Left renal cortex interstitium (tissue), 4 donors: ENCODE data around the gene CPE. TPM values are rescaled to one million over a fixed set of nuclear protein-coding genes. Genes with fewer than 3 reads are reported as not detected.

Experiments used
- DNase-seq, 4 donors: peaks; one replicate each; pipeline ENCODE4 v3.0.0-alpha.2; 2013; ENCODE audit warnings: low read depth in 4 of 4, low spot score in 2 of 4, missing footprints in 1 of 4
- polyA plus RNA-seq, 4 donors: library from polyadenylated mRNA; unstranded; fragments of 120-200 nt; gene quantifications; one replicate each; pipeline ENCODE4 v1.2.1, GENCODE V29; 2013; ENCODE audit not compliant: insufficient read length in 4 of 4

Gene CPE
- polyA plus RNA-seq, 4 donors: 86.9 to 194 (median 138) TPM

DNA sequence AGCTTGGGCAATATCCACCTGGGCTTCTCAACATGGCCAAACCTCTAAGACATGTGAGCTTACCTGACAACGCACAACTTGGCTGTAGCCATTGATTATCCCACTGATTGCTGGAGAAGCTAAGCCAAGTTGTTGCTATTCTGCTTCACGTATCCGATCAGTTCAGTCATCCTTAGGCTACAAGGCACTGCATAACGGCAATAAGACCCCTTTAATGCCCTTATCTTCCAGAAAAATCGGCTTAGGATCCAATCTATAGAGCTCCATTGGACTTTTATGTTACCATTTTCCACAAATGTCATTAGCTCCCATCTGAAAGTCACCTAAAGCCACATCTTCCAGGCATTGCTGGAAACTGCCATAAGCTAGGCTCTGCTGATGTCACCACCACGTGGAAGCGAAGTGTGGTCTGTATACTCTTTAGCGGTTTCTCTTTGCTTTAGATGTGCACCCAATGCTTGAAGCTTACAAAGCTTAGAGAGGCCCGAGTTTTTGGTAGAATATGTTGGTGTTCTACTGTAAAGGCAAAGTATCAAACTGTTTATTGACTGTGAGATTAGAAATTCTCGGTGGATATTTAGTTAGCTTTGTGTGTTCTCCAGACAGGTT lies 163.1 kb downstream of the CPE start:
- DNase-seq: no peak

DNA sequence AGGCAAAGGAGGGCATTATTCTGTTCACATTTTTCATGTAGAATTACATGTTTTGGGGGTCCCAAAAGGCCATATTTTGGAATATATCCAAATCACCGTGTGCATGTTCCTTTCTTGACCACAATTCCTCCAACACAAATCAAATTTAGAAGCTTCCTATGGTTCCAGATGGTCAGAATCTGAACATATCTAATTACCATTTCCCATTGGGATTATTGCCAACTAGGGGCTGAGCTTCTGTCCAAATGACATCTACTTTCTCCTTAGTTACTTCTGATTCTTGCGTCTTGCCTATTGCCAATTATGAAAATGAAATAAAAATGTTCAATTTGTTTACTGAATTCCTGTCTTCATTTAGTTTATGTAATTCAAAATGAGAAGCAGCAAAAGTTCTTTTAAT lies 163.7 kb downstream of the CPE start:
- DNase-seq: no peak

Other genes starting within 250 kb of the CPE start
- gene KLHL2, start 171.4 kb upstream of the CPE start, polyA plus RNA-seq: 10 to 100 TPM; 18.4 to 25.5 (median 20.4) TPM
- gene MSMO1, start 51.3 kb upstream of the CPE start, polyA plus RNA-seq: 10 to 100 TPM; 58.4 to 73.4 (median 68.0) TPM